A549 treated with Mapracorat at 1 μM for 4 hours (cell line): ENCODE data around the gene EIF3D. TPM values are rescaled to one million over a fixed set of nuclear protein-coding genes. Genes with fewer than 3 reads are reported as not detected.

Experiments
- total RNA-seq: library from RNA; stranded (reverse); fragments of 200-300 nt; extraction: Qiagen RNA extraction; gene quantifications from 5 replicates; pipeline ENCODE4 v1.2.3, GENCODE V29; 2022

Gene EIF3D
- 142 to 191 TPM (median 148 TPM) in 5 replicates for total RNA-seq

GRCh38 chr22:36528795-36529751 is at the start of gene EIF3D:
TSS of gene EIF3D (minus strand) at chr22:36529166. CDS start at chr22:36526121, 3,045 bp downstream.

GRCh38 chr22:36506637-36507517 is 22.1 kb downstream of the EIF3D start, which contains the start of gene FOXRED2:
TSS of gene FOXRED2 (minus strand) at chr22:36507040. CDS start at chr22:36506422, 618 bp downstream.

GRCh38 chr22:36481393-36482168 is 47.4 kb downstream of the EIF3D start, which contains the start of gene TXN2:
TSS of gene TXN2 (minus strand) at chr22:36481640. CDS start at chr22:36480837, 803 bp downstream.

Other genes starting within 250 kb of the EIF3D start
- 156 to 170 TPM (median 162 TPM) in 5 replicates for gene MYH9, start 141.2 kb downstream of the EIF3D start, total RNA-seq
- 55.6 to 71.6 TPM (median 68.9 TPM) in 5 replicates for gene TXN2, start 47.5 kb downstream of the EIF3D start, total RNA-seq
- gene FOXRED2, start 22.1 kb downstream of the EIF3D start, total RNA-seq, result 10.6 to 16.0 TPM (median 15.6 TPM) in 5 replicates
- not detected in 5 replicates for gene CACNG2, start 174.6 kb upstream of the EIF3D start, total RNA-seq
- 15.3 to 25.2 TPM (median 24.5 TPM) in 5 replicates for gene IFT27, start 247.0 kb upstream of the EIF3D start, total RNA-seq